HG03457 (cell line): ENCODE data around the gene DTWD2.

Experiments
- ATAC-seq: cut with Tn5 transposase; IDR thresholded peaks from one replicate; pipeline ENCODE4 v1.9.1; 2021; ENCODE audit warnings: moderate number of reproducible peaks; ENCODE audit not compliant: unreplicated experiment

Gene DTWD2

GRCh38 chr5:118789366-118789765 lies 199.0 kb downstream of the DTWD2 start:
- ATAC-seq = no peak

GRCh38 chr5:118788351-118788750 lies 200.0 kb downstream of the DTWD2 start:
- ATAC-seq = no peak
